HG03457 (cell line): ENCODE results near the gene TMEM8B.
"Not testable (repeated sequence)": the region's sequence is repeated elsewhere in the genome, so short reads cannot be mapped to it uniquely, and the experiment has no call there.

ENCODE experiments used
- ATAC-seq: cut with Tn5 transposase; IDR thresholded peaks from one replicate; pipeline ENCODE4 v1.9.1; 2021; ENCODE audit warnings: moderate number of reproducible peaks; ENCODE audit not compliant: unreplicated experiment

Gene TMEM8B

DNA sequence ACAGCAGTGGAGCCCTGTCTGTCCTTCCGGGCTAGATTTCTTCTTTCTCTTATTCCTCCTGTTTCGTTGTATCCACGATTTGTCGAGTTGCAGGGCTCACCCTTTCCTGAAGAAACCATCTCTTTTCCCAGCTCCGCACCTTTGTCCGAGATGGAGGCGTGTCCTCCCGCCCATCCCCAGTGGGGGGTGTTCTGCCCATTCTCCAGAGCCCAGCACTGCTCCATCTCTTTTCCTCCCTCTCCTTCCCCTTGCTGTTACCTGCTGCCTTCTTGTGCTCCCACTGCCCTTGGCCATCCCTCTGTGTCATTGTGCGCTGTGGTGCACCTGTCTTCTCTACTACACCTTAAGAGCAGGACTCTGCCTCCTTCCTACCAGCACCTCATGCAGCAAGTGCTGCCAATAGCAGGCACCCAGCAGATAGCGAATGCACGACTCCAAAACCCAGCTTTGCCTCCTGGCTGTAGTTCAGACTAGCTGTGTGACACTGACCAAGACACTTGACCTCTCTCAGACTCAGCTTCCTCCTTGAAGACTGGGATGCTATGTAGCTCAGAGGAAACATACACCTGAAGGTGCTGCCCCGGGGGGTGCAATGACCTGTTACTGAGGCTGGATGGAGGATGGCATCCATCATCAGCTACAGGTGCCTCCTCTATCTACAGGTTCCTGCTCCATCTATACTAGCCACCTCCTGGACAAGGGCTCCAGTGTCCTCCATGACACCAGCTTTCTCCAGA is 32.3 kb downstream of the TMEM8B start:
- ATAC-seq = no peak

DNA sequence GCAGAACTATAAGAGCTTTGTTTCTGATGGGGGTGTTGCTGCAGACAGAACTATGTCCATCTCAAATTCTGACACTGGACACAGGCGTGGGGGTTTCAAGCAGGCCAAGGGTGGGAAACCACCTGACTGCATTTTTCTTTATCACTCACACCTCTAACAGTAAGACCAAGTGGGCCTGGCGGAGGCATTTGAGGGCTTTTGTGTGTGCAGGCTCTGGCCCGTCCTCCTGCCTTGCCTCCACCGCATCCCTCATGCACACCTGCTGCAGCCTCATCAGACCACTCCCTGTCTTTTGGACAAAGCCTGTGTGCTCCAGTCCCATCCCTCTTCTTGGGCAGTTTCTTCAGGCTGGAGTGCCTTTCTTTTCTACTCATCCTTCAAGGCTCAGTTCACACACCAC is 33.3 kb downstream of the TMEM8B start:
- ATAC-seq = no peak

DNA sequence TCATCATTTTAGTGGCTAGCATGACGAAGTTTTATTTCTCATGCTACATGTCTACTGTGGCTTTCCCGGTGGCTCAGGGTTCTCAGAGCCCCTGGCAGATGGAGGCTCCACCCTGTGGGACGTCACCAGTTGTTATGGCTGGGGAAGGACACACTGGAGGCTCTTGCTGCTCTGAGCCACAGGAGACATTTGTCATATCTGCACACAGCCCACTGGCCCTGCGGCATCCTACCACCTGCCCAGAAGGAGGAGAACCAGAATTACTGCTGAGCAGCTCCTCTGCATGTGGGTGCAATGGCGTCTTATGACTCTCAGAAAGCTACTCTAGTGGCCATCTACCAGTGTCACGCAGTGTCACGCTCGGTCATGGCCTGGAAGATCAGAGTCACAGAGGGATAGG is 34.6 kb downstream of the TMEM8B start:
- ATAC-seq = no peak

DNA sequence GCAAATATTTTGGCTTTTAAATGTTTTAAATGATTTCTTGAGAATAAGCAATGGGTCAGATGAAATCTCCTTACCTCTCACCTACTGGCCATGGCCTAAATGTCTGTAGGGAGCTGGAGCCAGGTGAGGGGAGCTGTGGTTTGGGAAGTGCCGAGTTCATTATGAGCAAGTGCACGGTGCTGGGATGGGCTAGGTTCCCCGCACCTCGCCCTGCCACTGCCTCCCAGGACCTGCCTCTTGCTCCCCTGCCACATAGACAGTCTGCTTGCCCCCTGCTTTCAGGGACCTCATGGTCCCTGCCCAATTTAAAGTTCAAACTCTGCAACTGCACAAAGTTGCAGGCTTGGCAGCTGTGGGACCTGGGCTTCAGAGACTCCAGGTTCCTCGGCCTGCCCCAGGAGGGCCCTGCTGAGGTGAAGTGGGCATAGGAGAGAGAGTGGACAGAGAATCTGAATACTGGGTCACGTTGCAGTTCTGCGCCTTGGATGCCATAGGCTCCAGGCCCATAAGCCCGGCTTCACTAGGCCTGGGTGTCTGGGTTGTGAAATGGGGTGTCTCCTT is 35.7 kb downstream of the TMEM8B start:
- no peak for ATAC-seq

DNA sequence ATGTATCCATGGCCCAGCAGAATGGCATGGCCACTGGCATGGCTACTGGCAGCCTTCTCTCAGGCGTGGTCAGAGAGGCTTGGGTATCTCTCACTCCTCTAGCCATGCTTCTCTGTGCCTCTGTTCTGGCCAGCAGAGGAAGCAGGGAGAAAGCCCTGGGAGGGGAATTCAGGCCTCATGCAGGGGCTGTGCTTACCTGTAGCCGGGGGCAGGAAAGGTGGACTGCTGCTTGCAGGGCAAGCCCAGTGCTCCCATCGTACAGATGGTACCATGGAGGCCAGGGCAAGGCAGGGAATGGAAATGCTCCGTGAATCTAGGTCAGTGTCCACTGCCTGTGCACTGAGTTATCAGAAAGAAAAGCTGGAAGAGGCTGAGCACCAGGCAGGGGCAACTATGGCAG is 38.5 kb downstream of the TMEM8B start:
- no peak for ATAC-seq

DNA sequence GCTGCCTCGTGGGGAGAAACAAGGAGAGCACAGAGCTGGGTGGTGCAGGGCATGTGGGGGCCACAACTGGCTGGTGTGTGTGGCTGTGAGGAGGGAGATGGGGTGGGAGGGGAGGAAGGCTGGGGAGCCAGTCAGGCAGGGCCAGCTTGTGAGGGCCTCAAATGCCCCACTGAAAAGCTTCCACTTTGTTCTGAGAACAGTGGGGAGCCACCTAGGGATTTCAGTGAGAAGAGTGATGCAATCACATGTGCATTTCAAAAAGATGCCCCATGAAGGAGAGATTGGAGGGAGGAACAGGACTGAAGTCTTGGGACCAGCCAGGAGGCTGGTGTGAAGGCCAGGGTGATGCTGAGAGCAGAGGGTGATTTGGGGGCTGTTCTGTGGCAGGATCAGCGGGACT is 39.9 kb downstream of the TMEM8B start:
- no peak for ATAC-seq

DNA sequence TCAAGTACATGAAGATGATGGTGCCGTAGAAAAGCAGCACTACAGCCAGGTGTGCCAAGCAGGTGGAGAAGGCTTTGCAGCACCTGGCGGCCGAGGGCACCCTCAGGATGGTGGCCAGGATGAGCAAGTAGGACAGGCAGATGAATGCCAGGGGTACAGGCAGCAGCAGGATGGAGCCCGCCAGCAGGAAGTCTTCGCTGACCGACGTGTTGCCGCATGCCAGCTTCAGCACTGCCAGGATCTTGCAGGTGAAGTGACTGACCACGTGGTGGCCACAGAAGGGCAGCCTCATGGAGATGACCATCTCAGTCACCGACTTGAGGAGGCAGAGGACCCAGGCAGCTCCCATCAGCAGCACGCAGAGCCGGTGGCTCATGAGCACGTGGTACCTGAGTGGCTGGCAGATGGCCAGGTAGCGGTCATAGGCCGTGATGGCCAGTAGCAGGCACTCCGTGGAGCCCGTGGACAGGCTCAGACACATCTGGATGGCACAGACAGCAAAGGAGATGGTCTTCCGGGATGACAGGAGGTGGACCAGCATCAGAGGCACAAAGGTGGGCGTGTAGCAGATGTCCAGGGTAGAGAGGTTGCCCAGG is 40.7 kb downstream of the TMEM8B start:
- ATAC-seq = no peak

DNA sequence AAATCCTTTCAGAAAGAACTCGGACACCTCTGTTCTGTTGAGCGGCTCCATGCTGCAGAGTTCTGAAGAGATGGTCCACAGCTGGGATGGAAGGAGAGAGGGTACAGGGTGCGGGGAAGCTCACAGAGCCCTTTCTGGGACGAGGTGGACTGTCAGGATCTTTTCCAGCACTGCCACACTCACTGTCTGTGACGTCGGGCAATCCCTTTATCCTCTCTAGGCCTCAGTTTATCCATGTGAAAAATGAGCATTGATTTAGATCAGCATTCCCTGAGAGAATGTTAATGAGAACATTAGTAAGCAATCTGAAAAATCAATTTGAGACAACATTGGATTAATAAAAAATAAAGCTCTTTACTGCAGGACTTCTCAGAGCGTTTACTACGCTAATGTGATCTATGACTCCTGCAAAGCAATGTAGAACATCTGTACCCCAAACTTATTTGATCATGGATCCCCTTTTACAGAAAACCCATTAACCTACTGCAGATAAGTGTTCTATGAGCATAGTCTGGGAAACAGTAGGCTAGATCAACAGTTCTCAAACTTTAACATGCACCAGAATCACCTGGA is 41.4 kb downstream of the TMEM8B start, which contains the start of gene OR13J1:
OR13J1 (minus strand) TSS at position 51 of the 573 bp plus-strand sequence; CDS start at position 51, 0 bp downstream.
- no peak for ATAC-seq

DNA sequence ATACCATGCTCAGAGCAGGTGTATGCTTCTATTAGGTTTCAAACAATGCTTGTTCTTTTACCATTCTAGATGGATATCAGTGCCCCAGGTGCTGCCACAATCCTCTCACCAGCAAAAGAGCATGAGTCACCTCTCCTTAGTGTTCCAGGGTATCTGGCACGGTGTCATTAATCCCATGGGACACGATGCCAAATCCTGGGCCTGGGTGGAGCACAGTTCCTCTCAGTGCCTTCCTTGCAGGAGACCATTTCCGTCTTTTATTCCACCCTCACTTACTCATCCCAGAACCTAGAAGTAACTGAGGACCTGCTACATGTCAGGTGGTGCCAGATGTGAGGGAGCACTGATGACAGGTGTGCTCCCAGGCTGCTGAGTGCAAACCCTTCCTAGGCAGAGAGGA is 42.5 kb downstream of the TMEM8B start:
- no peak for ATAC-seq

DNA sequence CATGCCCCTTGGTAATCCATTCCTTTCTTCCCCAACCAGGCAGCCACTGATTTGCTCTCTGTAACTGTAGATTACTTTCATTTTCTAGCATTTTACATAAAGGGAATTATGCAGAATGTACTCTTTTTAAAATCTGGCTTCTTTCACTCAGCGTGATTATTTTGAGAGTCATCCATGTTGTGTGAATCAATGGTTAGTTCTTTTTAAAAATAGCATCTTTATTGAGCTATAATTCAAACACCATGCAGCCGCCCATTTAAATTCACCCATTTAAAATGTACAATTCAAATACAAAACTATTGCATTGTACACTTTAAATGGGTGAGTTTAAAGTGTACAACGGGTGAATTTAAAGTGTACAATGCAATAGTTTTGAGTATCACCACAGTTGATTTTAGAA is 43.5 kb downstream of the TMEM8B start:
- ATAC-seq = no peak

DNA sequence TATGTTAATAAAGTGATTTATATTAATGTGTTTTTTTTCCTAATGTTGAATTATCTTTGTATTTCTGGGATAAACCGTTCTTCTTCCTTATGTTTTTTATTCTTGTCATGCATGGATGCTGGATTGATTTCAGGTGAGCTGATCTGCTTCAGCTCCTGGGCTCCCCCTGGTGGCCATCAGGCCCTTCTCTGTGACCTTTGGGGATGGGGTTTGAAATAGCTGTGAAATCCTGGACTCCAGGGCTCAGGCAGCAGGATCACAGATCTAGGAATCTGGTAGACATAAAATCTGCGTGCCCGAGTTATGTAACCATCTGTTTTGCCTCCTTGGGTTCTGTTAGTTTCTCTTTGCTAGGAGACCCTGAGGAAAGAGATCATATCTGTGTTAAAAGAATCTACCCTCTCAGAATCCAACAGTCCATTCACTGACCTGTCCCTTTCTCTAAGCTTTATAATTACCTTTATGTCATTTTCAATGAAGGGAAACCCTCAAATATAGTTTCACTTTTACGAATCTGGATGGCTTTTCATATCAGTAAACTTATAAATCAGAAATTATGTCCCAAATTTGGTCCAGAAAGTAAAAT is 53.3 kb downstream of the TMEM8B start:
- no peak for ATAC-seq

DNA sequence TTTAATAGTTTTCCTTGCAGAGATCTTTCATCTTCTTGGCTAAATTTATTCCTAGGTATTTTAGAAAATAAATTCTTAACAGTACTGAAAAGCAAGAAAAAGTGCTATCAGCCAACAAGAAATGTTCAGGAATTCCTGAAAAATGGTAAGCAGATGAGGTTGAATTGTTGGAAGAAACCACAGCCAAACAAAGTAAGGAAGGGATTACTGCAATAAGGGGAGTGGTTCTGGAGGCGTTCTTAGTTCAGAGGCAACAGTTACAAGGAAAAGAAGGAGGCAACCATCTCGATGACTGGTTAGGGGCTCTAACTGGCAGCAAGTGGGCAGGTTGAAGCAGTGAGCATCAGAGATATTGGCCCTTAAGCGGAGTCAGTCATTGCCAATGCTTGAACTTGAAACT is 54.0 kb downstream of the TMEM8B start:
- no peak for ATAC-seq

DNA sequence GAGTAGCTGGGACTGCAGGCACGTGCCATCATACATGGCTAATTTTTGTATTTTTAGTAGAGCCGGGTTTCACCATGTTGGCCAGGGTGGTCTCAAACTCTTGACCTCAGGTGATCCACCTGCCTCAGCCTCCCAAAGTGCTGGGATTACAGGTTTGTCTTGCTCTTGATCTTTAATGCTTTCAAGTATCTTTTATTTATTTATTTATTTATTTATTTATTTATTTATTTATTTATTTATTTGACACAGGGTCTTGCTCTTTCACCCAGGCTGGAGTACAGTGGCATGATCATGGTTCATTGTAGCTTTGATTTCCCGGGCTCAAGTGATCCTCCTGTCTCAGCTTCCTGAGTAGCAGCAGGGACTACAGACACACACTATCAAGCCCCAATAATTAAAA is 55.9 kb downstream of the TMEM8B start:
- not testable (repeated sequence) for ATAC-seq

DNA sequence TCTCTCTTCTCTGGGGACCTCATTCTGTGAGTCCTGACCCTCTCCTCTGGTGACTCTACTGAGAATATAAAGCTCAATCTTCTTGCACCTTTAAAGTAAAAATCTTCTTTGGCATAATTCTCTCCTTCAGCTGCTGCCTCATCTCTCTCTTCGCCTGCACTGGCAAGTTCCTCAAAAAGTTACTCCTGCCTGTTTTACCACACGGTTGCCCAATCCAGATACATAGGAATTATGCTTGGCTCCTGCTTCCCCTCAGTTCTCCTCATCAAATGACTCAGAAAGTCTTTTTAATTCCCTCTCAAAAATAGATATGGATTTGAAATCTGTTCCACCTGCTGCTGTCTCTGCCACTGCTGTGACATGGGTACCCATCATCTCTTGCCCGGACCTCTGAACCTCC is 62.6 kb downstream of the TMEM8B start:
- ATAC-seq = no peak

DNA sequence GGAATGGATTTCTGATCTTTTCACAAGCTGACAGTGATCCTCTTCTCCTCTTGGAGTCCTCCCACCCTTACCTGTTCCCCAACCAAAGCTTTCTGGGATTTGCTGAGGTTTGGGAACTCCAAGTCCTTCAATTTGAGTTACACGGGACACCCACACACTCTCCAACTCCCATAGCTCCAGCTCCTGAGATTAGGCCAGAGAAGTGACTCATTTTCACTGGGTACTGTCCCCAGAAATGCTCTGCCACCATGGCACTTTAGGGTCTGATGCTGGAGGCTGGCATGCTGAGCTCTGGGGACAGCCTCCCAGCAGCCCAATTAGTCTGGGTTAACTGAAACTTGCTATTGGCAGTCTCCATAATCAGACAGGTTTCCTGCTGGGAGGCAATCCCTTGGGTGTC is 63.0 kb downstream of the TMEM8B start:
- ATAC-seq = no peak

DNA sequence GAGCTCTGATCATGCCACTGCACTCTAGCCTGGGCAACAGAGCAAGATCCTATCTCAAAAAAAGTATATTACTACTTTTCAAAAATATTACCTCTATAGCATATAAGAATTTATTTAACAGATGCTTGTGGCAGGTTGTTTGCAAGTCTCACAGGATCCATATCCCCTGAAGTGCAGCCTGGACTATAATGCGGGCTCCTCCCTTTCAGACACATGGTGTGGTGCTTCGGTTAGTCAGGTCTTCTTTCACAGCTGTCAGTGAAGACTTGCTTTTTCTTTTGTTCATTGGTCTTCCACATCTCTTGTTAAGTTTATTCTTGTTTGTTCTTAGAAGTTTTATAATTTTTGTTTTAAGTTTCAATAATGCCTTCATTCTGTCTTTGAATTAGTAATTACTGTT is 67.5 kb downstream of the TMEM8B start:
- no peak for ATAC-seq

DNA sequence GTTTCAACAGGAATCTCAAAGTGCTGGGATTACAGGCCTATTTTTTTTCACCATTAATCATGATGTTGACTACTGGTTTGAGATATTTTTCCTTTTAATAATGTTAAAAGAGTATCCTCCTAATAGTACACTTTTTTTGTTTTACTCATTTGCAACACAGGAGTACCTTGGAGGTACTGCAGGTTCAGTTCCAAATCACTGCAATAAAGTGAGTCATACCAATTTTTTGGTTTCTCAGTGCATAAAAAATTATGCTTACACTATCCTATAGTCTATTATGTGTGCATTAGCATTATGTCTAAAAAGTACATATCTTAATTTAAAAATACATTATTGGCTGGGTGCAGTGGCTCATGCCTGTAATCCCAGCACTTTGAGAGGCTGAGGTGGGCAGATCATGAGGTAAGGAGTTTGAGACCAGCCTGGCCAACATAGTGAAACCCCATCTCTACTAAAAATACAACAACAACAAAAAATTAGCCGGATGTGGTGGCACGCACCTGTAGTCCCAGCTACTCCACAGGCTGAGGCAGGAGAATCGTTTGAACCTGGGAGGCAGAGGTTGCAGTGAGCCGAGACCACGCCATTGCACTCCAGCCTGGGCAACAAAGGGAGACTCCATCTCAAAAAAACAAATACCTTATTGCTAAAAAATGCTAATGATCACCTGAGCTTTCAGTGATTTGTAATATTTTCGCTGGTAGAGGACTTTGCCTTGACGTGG is 68.5 kb downstream of the TMEM8B start:
- ATAC-seq = not testable (repeated sequence)

DNA sequence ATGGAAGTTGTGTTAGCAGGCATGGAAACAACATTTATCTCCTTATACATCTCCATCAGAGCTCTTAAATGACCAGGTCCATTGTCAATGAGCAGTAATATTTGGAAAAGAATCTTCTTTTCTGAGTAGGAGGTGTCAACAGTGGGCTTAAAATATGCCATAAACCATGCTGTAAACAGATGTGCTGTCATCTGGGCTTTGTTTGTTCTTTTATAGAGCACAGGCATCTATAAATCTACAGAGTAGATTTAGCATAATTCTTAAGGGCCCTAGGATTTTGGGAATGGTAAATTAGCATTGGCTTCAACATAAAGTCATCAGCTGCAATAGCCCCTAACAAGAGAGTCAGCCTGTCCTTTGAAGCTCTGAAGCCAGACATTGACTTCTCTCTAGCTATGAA is 69.3 kb downstream of the TMEM8B start:
- no peak for ATAC-seq

DNA sequence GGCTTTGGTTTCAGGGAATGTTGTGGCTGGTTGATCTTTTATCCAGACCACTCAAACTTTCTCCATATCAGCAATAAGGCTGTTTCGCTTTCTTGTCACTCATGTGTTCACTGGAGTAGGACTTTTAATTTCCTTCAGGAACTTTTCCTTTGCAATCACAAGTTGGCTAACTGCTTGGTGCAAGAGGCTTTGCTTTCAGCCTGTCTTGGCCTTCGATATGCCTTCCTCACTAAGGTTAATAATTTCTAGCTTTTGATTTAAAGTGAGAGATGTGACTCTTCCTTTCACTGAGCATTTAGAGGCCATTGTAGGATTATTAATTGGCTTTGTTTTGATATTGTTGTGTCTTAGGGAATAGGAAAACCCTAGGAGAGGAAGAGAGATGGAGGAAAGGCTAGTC is 70.0 kb downstream of the TMEM8B start:
- no peak for ATAC-seq

DNA sequence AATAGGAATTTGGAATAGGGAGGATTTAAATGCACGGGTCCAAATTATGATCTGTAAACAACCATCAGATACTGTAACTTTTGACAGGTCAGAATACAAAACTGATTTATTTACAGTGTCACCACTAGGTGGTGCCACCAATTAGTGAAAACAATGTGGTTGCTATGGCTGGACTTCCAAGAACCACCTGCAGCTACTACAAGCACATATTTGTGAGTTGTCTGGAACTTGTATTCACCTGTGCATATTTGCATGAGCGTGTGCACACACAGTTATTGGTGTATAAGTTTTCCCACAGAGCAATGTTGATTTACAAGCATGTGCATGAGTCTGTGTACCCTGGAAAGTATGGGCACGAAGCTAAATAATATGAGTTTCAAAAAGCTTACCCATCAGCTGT is 74.0 kb downstream of the TMEM8B start:
- ATAC-seq = no peak

DNA sequence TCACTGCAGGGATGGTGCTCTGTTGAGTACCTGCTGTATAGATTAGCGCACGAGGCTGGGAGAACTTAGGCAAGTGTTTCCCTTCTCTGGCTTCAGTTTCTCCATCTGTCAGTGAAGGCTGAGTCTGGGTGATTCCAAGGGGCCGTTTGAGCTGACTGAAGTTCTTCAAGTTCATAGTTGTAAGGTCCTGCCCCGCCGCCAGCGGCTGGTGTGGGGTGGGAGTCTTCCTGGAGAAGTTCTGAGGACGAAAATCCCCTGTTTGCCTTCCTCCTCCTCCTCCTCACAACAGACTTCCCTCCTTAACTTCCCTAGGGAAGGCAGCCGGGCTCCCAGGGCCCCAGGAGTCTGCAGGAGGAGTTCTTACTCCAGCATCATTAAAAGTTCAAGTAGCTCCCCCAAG is 75.3 kb downstream of the TMEM8B start:
- ATAC-seq = no peak
